HG03571 (cell line): ENCODE measurements around the gene CDK10.
A peak's percentile ranks its signal among the peaks of the same experiment; 100 is the strongest.
"Not testable (repeated sequence)": the region's sequence is repeated elsewhere in the genome, so short reads cannot be mapped to it uniquely, and the experiment has no call there.

Experiments used
- ATAC-seq: cut with Tn5 transposase; IDR thresholded peaks from one replicate; pipeline ENCODE4 v1.9.1; 2021; ENCODE audit not compliant: unreplicated experiment

Gene CDK10

GRCh38 chr16:89695086-89695874 lies 8.8 kb downstream of the CDK10 start:
- no peak for ATAC-seq

- ATAC-seq, result no peak
Measured at GRCh38 chr16:89695875-89696669, 9.6 kb downstream of the CDK10 start.

DNA sequence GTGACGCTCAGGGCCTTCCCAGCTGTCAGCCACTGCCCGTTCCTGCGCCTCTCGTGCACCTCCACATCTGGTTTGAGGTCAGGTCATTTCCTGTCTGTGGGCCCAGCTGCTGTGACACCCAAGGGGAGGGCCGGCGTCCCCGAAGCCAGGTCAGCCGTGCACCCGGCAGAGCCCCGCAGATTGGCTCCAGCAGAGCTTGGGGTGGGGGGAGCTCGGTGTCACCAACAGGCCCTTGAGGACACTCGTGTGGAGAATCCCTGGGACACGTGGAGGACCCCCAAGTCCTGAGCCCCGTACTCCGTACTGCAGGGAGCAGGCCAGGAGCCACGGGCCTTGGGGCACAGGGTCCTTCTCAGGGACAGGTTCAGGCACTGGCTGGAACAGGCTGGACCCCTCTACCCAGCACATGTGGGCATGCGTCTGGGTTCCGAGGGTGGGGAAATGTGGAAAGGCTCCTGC lies 10.2 kb downstream of the CDK10 start:
- ATAC-seq, result no peak

DNA sequence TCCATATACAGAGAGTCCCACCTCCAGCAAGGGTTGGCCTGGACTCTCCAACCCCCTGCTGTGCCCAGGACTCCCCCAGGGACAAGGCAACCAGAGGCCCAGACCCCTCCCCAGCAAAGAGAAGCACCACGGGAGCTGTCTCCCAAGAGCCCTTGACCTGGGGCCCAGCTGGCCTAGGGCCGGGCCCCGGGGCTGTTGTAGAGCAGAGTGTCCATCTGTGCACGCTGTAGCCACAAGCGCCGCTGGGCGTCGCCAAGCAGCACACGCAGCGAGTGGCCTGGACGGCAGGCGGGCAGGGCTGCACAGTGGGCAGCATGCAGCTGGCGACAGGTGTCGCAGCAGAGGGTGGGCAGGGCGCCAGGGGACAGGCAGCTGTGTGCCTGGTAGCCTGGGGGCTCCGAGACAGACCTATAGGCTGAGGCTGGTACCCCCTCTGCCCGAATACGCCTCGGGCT lies 10.7 kb downstream of the CDK10 start:
- no peak for ATAC-seq

- no peak for ATAC-seq
Measured at GRCh38 chr16:89697616-89698331, 11.3 kb downstream of the CDK10 start.

DNA sequence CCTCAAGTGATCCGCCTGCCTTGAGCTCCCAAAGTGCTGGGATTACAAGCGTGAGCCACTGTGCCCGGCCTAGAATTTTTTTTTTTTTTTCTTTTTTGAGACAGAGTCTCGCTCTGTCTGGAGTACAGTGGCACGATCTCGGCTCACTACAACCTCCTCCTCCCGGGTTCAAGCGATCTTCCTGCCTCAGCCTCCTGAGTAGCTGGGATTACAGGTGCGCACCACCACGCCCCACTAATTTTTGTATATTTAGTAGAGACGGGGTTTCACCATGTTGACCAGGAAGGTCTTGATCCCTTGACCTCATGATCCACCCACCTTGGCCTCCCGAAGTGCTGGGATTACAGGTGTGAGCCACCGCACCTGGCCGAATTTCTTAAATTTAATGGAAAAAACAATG lies 12.2 kb downstream of the CDK10 start:
- ATAC-seq, result not testable (repeated sequence)

DNA sequence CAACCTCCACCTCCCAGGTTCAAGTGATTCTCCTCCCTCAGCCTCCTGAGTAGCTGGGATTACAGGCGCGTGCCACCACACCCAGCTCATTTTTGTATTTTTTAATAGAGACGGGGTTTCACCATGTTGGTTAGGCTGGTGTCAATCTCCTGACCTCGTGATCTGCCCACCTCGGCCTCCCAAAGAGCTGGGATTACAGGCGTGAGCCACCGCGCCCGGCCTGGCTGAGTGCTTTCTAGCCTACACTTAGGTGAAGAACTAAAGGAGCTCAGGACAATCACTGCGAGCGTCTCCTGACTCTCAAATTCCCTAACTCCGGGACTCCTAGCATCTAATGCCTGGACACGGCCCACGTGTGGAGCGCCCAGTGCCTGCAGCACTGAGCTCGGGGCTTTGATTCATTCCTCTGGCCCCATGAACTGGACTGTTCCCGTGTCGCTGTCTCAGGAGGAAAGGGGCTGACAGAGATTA lies 13.2 kb downstream of the CDK10 start:
- not testable (repeated sequence) for ATAC-seq

DNA sequence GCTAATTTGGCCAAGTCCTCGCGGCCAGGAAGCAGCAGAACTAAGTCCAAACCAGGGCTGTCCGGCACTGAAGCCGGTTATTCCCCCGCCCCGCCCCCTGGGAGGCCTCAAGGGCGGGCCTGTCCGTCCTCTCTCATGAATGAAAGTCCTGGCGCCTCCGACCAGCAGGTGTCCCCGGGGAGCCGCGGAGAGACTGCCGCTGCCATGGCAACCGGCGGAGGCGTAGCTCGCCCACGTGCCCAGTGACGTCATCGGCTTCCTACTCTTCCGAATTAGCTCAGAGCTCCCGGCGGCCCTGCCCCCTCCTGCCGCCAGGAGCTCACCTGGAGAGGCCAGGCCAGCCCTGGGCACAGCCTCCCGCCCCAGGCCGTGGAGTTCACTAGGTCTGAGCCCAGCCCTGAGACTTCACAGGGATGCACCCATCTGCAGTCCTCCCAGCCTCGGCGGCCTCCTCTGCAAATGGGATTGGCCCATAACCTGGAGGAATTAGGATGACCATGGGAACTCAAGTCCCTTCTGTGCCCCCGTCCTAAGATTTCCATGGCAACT lies 13.7 kb downstream of the CDK10 start:
- ATAC-seq, result peak; percentile 40

GRCh38 chr16:89700649-89701424 lies 14.3 kb downstream of the CDK10 start:
- ATAC-seq, result peak; percentile 3

GRCh38 chr16:89701425-89702406 lies 15.2 kb downstream of the CDK10 start, which contains the start of gene SPATA2L:
TSS of gene SPATA2L (minus strand) at chr16:89701705. CDS start at chr16:89701232, 473 bp downstream.
- peak; percentile 59 for ATAC-seq

- ATAC-seq, result no peak
Measured at GRCh38 chr16:89704281-89704680, 17.8 kb downstream of the CDK10 start.

GRCh38 chr16:89705006-89705405 lies 18.5 kb downstream of the CDK10 start:
- no peak for ATAC-seq

GRCh38 chr16:89706518-89707260 lies 20.2 kb downstream of the CDK10 start:
- ATAC-seq, result no peak

- no peak for ATAC-seq
Measured at GRCh38 chr16:89707695-89708094, 21.2 kb downstream of the CDK10 start.

DNA sequence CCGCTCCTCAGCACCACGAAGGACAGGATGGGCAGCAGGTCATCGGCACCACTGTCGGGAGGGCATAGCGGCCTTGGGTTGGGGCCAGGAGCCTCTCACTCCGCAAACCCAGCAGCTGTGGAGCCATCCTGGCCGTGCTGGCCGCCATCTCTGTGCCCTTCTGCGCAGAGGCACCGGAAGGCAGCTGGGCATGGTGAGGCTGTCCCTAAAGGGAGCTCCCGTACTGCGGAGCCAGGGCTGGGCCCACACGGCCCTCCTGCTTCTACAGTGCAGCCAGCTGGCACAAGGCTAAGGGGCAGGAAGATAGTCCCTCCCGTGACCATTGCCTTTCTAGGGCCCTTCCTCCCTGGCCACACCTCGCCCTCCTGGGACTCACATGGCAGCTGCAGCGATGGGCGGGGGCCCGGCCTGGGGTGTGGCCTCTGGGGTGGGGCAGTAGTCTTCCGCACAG lies 22.0 kb downstream of the CDK10 start:
- no peak for ATAC-seq

GRCh38 chr16:89709166-89709565 lies 22.7 kb downstream of the CDK10 start:
- no peak for ATAC-seq

DNA sequence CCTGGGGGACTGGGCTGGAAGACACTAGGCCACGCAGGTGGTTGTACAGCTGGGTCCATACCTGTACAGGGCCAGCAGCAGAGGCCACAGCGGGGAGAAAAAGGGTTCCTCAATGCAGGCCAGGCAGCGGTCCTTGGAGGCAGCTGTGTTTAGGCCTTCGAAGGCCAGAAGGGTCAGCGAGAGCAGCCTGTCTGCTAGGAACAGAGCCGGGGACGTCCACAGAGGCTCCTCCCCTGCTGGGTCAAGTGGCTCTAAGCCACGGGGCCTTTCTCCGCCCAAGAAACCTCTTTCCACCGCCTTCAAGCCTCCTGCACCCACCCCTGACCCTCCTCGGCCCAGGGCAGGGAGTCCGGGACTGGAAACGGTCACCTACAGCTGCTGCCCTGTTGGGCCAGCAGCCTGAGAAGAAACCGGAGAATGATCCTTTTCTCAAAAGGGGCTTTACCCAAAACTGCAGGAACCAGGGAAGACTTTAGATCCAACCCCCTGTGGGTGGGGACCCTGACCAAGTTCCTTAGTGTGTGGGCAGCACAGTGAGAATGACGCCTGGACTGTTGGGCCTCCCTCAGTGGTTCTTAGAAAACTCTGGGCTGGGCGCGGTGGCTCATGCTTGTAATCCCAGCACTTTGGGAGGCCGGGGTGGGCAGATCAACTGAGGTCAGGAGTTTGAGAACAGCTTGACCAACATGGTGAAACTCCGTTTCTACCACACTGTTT lies 23.4 kb downstream of the CDK10 start:
- no peak for ATAC-seq
